Astrocyte (in vitro differentiated cells and primary cell): Measurements from ENCODE around the gene N4BP3.
"Not testable (repeated sequence)": the region's sequence is repeated elsewhere in the genome, so short reads cannot be mapped to it uniquely, and the experiment has no call there.

ENCODE experiments used
- CTCF ChIP-seq: IDR thresholded peaks from 2 replicates; pipeline ENCODE4 v1.5.1; 2011; ENCODE audit warnings: low read depth, mild to moderate bottlenecking, inconsistent platforms, low read length, moderate library complexity; ENCODE audit not compliant: insufficient read depth
- EZH2 ChIP-seq: IDR thresholded peaks from 2 replicates; pipeline ENCODE4 v1.6.1; 2012; ENCODE audit warnings: mild to moderate bottlenecking, low read length, inconsistent platforms; ENCODE audit not compliant: insufficient read depth

DNA sequence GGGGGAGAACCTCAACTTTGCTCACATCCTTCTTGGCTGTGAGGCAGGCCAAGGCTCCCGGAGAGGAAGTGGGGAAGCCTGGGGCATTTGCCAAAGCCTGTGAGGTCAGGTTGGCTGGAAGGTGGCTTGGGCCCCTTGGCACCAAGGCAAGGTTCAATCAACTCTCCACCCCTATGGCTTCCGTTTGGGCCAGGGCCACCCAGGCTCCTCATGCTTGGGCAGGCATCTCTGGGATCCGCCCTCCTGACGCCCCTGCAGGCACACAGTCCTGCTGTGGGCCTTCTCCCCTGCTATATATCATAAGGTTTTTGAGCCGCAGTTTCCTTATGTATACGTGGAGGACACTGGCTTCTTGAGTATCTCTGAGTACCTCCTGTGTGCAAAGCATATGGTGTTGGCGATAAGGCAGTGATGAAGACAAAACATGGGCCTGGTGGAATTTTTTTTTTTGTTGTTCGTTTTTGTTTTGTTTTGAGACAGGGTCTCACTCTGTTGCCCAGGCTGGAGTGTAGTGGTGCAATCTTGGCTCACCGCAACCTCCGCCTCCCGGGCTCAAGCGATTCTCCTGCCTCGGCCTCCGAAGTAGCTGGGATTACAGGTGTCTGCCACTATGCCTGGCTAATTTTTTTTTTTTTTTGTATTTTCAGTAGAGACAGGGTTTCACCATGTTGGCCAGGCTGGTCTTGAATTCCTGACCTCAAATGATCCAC, 14.1 kb downstream of the N4BP3 start:
- not testable (repeated sequence) for TF ChIP-seq EZH2, CTCF
